ENCODE results near the gene CFAP77.
A peak's percentile ranks its signal among the peaks of the same experiment; 100 is the strongest.

The CFAP77 gene

GRCh38 chr9:132465131-132465635 lies 55.2 kb downstream of the CFAP77 start:
- no peaks in the 10 kb centered on the region for H3K4me1 Mint-ChIP-seq
- no peak overlapping the region for H3K4me3 Mint-ChIP-seq
- no peak overlapping the region for H3K27ac Mint-ChIP-seq
- H3K27me3 Mint-ChIP-seq (ENCODE audit: low read depth): peaks cover 49% of the 10 kb centered on the region
- peaks cover 5% of the 10 kb centered on the region for H3K9me3 Mint-ChIP-seq
- no peak for TF ChIP-seq CTCF (IDR thresholded peaks at IDR 0.05; ENCODE audit: unreplicated experiment in 3 of 3)
- H3K36me3 Mint-ChIP-seq (ENCODE audit: low read depth): no peaks in the 10 kb centered on the region

- peaks cover 38% of the 10 kb centered on the region for H3K27me3 Mint-ChIP-seq (ENCODE audit: low read depth)
Measured at GRCh38 chr9:132472199-132472598, 62.2 kb downstream of the CFAP77 start.

GRCh38 chr9:132472599-132472998 lies 62.6 kb downstream of the CFAP77 start:
- Mint-ChIP-seq H3K9me3 (peaks cover 2% of the 10 kb centered on the region), H3K36me3 (ENCODE audit: low read depth) (no peaks in the 10 kb centered on the region), H3K27ac (no peak overlapping the region), H3K4me1 (no peaks in the 10 kb centered on the region), H3K4me3 (no peak overlapping the region), H3K27me3 (ENCODE audit: low read depth) (peaks cover 37% of the 10 kb centered on the region)
- TF ChIP-seq CTCF (IDR thresholded peaks at IDR 0.05; ENCODE audit: unreplicated experiment in 3 of 3): no peak

More at GRCh38 chr9:132472199-132472598, 62.2 kb downstream of the CFAP77 start:
- H3K27ac Mint-ChIP-seq: no peak overlapping the region
- peaks cover 4% of the 10 kb centered on the region for H3K9me3 Mint-ChIP-seq
- no peak for TF ChIP-seq CTCF (IDR thresholded peaks at IDR 0.05; ENCODE audit: unreplicated experiment in 3 of 3)
- H3K4me3 Mint-ChIP-seq: no peak overlapping the region
- H3K4me1 Mint-ChIP-seq: no peaks in the 10 kb centered on the region
- no peaks in the 10 kb centered on the region for H3K36me3 Mint-ChIP-seq (ENCODE audit: low read depth)

GRCh38 chr9:132474253-132474652 lies 64.2 kb downstream of the CFAP77 start:
- Mint-ChIP-seq H3K4me3 (no peak overlapping the region), H3K27ac (peak overlapping the region in 1 of 3 experiments; percentile 60), H3K9me3 (no peaks in the 10 kb centered on the region), H3K36me3 (ENCODE audit: low read depth) (no peaks in the 10 kb centered on the region), H3K4me1 (no peaks in the 10 kb centered on the region), H3K27me3 (ENCODE audit: low read depth) (peaks cover 37% of the 10 kb centered on the region)
- no peak for TF ChIP-seq CTCF (IDR thresholded peaks at IDR 0.05; ENCODE audit: unreplicated experiment in 3 of 3)

- no peaks in the 10 kb centered on the region for H3K9me3 Mint-ChIP-seq
- TF ChIP-seq CTCF (IDR thresholded peaks at IDR 0.05; ENCODE audit: unreplicated experiment in 3 of 3): no peak
- no peaks in the 10 kb centered on the region for H3K36me3 Mint-ChIP-seq (ENCODE audit: low read depth)
- no peak overlapping the region for H3K4me3 Mint-ChIP-seq
- no peak overlapping the region for H3K27ac Mint-ChIP-seq
- no peaks in the 10 kb centered on the region for H3K4me1 Mint-ChIP-seq
- H3K27me3 Mint-ChIP-seq (ENCODE audit: low read depth): peaks cover 69% of the 10 kb centered on the region
Measured at GRCh38 chr9:132478353-132479050, 68.5 kb downstream of the CFAP77 start.

GRCh38 chr9:132479733-132480132 lies 69.7 kb downstream of the CFAP77 start:
- Mint-ChIP-seq H3K27ac (no peak overlapping the region), H3K9me3 (no peaks in the 10 kb centered on the region), H3K27me3 (ENCODE audit: low read depth) (peaks cover 72% of the 10 kb centered on the region), H3K4me1 (no peaks in the 10 kb centered on the region), H3K4me3 (no peak overlapping the region), H3K36me3 (ENCODE audit: low read depth) (no peaks in the 10 kb centered on the region)
- TF ChIP-seq CTCF (IDR thresholded peaks at IDR 0.05; ENCODE audit: unreplicated experiment in 3 of 3): no peak
